Measurements from ENCODE around the gene RSF1.

- TF ChIP-seq CTCF (IDR thresholded peaks at IDR 0.05) (no peak), NFE2L1 (CRISPR knock-in tag; IDR thresholded peaks at IDR 0.05) (no peak), PREB (CRISPR knock-in tag; IDR thresholded peaks at IDR 0.05; ENCODE audit: borderline replicate concordance) (no peak), KAT7 (CRISPR knock-in tag; IDR thresholded peaks at IDR 0.05; ENCODE audit: borderline replicate concordance) (no peak), CREM (CRISPR knock-in tag; IDR thresholded peaks at IDR 0.05) (no peak), MXD4 (CRISPR knock-in tag; IDR thresholded peaks at IDR 0.05; ENCODE audit: borderline replicate concordance) (no peak)
Measured at GRCh38 chr11:77705876-77706579, 114.5 kb downstream of the RSF1 start.

Data from WTC11 (cell line).